HG03139 (cell line): ENCODE data around the gene TRAPPC4.
A peak's percentile ranks its signal among the peaks of the same experiment; 100 is the strongest.
"Not testable (repeated sequence)": the region's sequence is repeated elsewhere in the genome, so short reads cannot be mapped to it uniquely, and the experiment has no call there.

Experiments
- ATAC-seq: cut with Tn5 transposase; IDR thresholded peaks from one replicate; pipeline ENCODE4 v1.9.1; 2021; ENCODE audit not compliant: unreplicated experiment

Gene TRAPPC4

GRCh38 chr11:119030329-119031047, 11.9 kb downstream of the TRAPPC4 start, which contains the start of gene SLC37A4:
SLC37A4 (minus strand) TSS chr11:119030877.
- peak; percentile 89 for ATAC-seq

DNA sequence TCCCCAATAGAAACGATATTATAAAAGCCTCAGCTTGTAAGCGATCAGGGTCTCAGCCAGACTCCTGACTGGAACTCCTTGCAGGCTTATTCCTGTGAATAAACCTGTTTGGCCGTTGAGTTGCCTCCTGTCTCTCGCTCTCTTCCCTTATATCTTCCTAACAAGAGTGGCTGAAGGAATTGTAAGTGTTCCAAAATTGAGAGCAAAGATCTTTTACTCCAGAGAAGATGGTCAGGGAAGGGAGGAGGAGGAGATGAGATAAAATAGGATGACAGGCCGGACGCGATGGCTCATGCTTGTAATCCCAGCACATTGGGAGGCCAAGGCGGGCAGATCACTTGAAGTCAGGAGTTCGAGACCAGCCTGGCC, 13.3 kb downstream of the TRAPPC4 start:
- no peak for ATAC-seq

- ATAC-seq: not testable (repeated sequence)
These were observed 14.9 kb downstream of the TRAPPC4 start for GRCh38 chr11:119033421-119033820.

DNA sequence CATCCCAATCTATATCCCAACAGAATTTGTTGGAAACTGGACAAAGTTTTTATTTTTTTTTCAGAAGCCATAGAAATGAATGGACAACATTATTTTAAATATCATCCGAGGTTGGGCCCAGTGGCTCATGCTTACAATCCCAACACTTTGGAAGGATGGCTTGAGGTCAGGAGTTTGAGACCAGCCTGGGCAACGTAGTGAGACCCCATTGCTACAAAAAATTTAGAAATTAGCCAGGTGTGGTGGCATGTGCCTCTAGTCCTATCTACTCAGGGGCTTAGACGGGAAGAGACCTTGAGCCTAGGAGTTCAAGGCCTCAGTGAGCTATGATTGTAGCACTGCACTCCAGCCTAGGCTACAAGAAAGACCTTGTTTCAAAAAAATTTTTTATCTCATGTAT, 16.2 kb downstream of the TRAPPC4 start:
- no peak for ATAC-seq

GRCh38 chr11:119038884-119039283, 20.3 kb downstream of the TRAPPC4 start:
- ATAC-seq: no peak

DNA sequence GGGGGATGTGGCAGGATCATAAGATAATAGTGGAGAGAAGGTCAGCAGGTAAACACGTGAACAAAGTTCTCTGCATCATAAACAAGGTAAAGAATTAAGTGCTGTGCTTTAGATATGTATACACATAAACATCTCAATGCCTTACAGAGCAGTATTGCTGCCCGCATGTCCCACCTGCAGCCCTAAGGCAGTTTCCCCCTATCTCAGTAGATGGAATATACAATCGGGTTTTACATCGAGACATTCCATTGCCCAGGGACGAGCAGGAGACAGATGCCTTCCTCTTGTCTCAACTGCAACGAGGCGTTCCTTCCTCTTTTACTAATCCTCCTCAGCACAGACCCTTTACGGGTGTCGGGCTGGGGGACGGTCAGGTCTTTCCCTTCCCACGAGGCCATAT, 20.9 kb downstream of the TRAPPC4 start:
- not testable (repeated sequence) for ATAC-seq

DNA sequence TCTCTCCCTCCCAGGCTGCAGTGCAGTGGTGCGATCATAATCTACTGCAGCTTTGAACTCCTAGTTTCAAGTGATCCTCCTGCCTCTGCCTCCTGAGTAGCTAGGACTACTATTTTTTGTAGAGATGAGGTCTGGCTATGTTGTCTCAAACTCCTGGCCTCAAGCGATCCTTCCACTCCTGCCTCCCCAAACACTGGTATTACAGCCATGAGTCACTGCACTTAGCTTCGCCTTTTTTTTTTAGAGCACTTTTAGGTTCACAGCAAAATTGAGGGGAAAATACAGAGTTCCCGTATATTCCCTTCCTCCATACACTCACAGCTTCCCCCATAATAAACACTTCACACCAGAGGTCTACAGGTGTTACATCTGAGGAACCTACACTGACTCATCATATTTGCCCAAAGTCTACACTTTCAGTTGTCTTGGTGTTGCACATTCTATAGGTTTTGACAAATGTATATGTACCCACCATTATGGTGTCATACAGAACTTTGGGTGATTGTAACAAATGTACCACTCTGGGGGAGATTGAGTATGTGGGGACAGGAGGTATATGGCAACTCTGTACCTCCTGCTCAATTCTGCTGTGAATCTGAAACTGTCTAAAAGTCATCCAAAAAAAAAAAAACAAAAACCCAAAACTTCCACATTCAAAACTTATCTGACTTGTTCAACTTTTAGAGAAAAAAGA, 23.4 kb downstream of the TRAPPC4 start:
- ATAC-seq: no peak

- no peak for ATAC-seq
These were observed 24.4 kb downstream of the TRAPPC4 start for GRCh38 chr11:119042927-119043326.

DNA sequence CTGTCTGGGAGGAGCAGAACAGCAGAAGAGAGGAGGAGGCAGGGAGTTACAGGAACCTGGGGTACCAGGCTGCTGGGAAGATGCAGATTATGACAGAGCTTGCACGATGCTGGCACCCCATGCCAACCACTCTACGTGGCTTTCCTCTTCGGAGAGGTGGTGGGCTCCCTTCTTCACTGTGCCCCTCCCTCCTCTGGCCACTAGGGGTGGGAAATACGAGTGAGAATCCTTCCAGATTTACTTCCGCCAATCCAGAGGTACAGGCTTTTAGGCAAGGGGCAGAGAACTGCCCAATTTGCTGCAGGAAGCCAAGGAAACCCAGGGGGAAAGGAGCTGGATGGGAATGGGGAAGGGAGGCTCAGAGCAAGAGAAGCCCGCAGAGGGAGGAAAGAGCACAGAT, 26.1 kb downstream of the TRAPPC4 start:
- no peak for ATAC-seq

DNA sequence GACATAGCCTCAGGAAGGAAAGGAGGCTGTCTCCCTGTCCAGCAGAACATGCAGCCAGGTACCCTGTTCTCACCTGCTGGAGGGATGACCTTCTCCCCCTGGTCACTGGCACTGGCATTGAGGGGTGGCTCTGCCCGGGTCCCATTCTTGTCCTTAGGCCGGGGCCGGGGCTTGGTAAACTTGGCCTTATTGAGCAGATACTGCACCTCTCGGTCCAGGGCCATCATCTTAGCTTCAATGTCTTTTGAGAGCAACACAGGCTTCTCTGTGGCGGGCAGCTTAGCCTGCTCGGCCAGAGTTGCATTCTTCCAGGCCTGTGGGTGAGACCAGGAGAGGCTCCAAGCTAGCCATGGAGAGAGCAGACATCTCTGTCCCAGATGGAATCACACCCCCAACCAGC, 27.9 kb downstream of the TRAPPC4 start:
- no peak for ATAC-seq

DNA sequence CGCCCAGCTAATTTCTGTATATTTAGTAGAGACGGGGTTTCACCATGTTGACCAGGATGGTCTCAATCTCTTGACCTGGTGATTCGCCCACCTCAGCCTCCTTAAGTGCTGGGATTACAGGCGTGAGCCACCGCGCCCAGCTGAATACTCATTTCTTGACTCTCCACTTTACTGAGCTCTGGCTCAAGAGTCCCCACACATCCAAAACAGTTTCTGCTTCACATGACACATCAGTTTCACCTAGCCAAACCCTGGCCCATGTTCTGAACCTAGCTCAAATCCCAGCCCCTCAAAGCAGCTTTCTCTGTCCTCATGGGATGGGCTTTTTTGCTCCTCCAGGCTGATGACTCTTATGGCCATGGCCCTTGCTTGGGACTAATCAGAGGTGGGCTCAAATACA, 28.6 kb downstream of the TRAPPC4 start:
- no peak for ATAC-seq

DNA sequence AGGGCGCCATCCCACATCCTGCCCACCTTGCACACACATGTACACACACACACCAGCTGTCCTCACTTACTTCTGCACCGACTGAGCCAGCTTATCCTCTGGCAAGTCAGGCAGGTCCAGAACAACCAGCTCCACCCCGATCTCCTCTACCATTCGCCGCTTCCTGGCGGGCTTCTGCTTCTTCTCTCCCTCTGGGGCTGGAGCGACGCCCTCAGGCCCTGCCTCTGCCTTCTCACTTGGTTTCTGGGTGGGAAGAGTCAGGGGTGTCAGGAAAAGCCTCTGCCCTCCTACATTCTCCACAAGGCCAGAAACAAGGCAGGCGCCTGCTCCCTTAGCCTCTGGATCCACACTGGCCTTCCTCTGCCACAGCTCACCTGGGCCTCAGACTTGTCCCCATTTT, 30.1 kb downstream of the TRAPPC4 start:
- no peak for ATAC-seq

DNA sequence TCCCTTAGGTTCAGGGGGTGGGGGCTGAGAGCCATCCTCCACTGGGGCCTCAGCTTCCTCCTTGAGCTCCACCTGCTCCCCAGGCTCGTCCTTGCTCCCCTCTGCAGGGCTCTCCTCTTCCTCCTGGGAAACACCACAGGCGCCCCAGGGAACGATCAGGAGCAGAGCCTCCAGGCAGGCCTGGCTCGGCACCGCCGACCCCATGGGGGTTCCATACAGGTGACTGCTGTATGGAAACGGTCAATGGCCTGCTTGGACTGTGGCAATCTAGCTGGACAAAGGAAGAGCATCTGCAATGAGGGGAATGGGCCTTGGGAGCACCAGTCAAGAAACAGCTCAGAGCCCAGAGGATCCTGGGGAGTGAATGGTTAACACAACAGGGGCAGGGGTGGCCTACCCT, 30.5 kb downstream of the TRAPPC4 start:
- no peak for ATAC-seq

DNA sequence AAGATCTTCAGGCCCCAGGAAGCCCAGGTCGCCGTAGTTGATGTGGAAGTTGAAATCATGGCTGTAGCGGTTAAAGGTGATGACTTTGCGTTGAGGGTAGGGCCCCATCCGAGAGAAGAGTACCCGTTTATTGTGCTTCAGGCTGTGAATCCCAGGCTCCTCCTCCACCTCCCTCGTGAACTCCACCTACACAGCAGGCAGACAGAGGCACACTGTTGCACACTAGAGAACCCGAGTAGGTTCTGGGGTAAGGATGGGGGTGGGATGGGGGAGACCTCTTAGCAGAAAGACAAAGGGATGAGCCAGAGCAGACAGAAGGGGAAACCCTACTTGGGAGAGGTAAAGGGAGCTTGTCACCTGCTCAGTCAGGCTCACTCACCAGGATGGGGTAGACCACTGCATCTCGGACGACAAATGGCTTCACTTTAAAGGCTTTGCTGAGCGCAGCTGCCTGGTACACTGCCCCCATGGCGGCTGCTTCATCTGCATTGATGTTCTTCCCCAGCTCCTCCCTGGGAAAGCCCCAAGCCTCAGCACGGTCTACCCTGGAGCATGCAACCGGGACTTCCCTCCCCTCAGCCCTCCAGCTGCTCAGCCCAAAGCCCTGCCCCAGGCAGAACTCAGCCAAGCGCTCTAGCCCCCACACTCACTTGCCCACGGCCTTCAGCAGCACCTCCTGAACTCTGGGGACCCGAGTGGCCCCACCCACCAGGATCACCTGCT, 33.0 kb downstream of the TRAPPC4 start:
- peak; percentile 43 for ATAC-seq

- no peak for ATAC-seq
These were observed 33.7 kb downstream of the TRAPPC4 start for GRCh38 chr11:119052163-119052814.

DNA sequence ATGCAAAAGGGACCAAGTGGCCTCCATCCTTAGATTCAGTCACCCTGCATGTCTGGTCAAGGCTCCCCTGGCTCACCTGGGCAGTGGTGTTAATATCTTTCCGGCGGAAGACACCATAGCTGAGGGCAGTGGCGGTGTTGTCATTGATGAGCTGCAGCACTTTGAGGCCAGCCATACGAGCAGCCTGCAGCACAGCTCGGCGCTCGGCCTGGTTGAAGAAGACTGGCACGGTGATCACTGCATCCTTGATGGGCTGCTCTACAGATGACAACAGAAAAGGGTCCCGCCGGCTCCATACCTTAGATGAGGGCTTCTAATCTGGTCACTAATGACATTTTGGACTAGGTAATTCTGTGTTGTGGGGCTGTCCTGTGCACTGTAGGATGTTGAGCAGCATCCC, 35.9 kb downstream of the TRAPPC4 start:
- ATAC-seq: no peak

DNA sequence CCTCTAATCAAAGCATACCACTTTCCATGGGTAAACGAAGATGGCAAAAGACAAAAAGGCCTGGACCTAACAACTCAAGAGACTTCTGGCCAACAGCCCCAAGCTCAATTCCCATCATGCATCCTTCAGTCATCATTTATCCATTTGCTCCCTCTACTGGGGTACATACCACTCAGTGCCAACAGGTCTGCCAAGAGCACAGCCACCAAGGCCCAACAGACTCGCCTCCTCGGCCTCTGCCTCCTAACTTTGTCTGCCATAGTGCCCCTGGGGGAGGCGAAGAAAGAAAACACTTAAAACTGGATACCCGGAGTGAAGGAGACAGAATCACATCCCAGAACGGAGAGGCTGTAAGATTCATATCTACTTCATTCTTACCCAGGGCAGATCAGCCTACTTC, 37.3 kb downstream of the TRAPPC4 start:
- no peak for ATAC-seq

DNA sequence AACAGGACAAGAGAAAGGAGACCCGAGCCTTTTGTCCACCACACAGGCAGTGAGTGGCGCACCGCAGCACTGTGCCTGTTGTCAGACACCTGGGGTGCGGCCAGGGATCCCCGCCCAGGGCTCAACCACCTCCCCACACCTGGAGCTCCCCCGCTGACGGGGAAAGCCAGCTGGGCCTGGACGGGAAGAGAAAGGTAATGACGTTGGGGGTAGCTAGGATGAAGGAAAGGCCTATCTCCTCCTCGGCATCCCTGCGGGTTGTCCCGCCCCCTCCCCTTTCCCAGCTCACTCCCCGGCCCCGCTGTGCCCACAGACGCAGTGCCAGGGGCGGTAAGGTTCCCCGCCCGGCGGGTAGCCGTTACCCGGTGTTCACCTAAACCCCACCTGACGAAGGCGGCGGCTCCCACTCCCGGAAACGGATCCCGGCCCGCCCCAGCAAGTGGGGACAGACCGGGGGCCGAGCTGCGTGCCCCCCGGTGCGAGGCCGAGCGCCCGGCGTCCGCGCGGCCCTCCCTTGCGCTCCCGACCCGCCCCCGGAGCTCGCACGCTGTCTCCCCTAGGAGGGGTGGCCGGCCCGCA, 37.9 kb downstream of the TRAPPC4 start:
- peak; percentile 15 for ATAC-seq

DNA sequence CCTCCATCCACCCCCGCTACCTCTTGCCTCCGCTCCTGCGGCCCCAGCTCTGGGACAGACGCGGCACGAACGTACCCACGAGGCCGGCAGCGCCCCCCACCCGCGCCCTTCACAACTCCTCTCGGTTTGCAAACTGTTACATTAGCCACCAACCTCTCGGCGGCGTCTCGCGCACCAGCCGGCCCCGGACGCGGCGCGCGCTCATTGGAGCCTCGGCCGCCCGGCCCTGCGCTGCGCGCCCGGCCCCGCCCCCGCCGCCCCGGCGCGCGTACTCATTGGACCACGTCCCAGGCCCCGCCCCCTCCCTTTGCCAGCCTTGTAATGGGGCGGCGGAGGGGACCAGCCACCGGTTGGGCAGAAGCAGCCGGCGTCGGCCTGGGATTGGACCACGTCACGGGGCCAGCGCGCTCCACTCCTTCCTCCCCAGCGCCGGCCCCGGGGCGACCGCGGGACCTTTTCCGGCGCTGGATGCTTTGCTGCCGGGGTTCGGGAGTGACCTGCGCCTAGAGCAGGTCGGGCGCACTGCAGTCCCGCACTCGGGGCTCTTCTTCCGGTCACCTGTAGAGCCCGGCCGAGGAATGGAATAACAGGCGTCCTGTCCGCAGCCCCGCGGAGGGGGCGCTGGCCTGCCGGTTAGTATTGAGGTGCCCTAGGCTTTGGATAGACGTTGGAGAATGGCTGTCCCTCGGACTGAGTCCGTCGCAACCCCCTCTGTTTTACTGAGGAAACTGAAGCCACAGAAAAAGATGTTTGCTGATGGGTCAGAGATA, 38.6 kb downstream of the TRAPPC4 start, which contains the start of gene HYOU1:
Gene HYOU1, minus strand, starts transcription at position 206 of the 770 bp plus-strand sequence. CDS start 1,045 bp downstream, outside the sequence.
- ATAC-seq: peak; percentile 87

- ATAC-seq: not testable (repeated sequence)
These were observed 40.6 kb downstream of the TRAPPC4 start for GRCh38 chr11:119059128-119059527.
